Measurements from ENCODE around the gene MAGEA8. TPM values are rescaled to one million over a fixed set of nuclear protein-coding genes. Genes with fewer than 3 reads are reported as not detected.

MAGEA8 gene, protein sequence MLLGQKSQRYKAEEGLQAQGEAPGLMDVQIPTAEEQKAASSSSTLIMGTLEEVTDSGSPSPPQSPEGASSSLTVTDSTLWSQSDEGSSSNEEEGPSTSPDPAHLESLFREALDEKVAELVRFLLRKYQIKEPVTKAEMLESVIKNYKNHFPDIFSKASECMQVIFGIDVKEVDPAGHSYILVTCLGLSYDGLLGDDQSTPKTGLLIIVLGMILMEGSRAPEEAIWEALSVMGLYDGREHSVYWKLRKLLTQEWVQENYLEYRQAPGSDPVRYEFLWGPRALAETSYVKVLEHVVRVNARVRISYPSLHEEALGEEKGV
- not detected for total RNA-seq

GRCh38 chrX:149881081-149881711 lies at the start of gene MAGEA8:
Gene MAGEA8, plus strand, starts transcription at chrX:149881183. Its CDS starts 3,090 bp downstream, at chrX:149884273.

DNA sequence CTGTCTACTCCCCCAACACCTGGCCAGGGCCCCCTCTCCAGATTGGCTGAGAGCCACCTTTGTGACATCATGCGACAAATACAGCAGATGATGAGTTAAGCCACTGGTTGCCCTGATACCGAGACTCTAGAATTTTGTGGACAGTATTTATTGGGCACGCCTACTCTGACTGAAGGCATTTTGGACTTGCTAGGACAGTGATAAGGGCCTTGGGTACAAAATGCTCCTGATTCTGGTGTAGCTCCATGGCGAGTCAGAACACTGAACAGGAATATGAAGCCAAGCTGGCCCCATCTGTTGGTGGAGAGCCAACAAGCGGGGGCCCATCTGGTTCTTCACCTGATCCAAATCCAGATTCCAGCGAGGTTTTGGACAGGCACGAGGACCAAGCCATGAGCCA lies 48.4 kb downstream of the MAGEA8 start, which contains the start of gene HSFX4:
Gene HSFX4, plus strand, starts transcription at position 174 of the 400 bp plus-strand sequence. Its CDS starts 72 bp downstream, at position 246.

Other genes with a start within 250 kb of the MAGEA8 start
- gene TMEM185A, start 249.4 kb upstream of the MAGEA8 start, total RNA-seq, result 10 to 100 TPM; 15.8 to 17.0 TPM
- not detected for gene MAGEA11, start 169.1 kb upstream of the MAGEA8 start, total RNA-seq
- gene HSFX1, start 107.1 kb upstream of the MAGEA8 start, total RNA-seq, result under 1 TPM; 0.33 to 0.34 TPM
- not detected for gene MAGEA9, start 99.3 kb upstream of the MAGEA8 start, total RNA-seq
- gene HSFX4, start 48.4 kb downstream of the MAGEA8 start, total RNA-seq, result not detected
- 10 to 100 TPM; 17.6 to 22.3 TPM for gene EOLA2, start 57.3 kb downstream of the MAGEA8 start, total RNA-seq

All from melanocyte of skin (primary cell).